Ascending aorta (tissue), 2 donors: Measurements from ENCODE around the gene CHST14. TPM values are rescaled to one million over a fixed set of nuclear protein-coding genes. Genes with fewer than 3 reads are reported as not detected.

Experiments
- DNase-seq, 2 donors: peaks; one replicate each; pipeline ENCODE4 v3.0.0-alpha.2; 2019; ENCODE audit warnings: low spot score in 2 of 2
- H3K27ac ChIP-seq, 2 donors: fragments of 200-600 bp; sonication (generic); one replicate each; pipeline ENCODE4 v1.5.1; 2016 to 2017; ENCODE audit warnings: mild to moderate bottlenecking in 1 of 2
- H3K27me3 ChIP-seq: fragments of 200-600 bp; sonication (generic); one replicate; pipeline ENCODE4 v1.5.1; 2017
- H3K36me3 ChIP-seq, 2 donors: fragments of 200-600 bp; sonication (generic); one replicate each; pipeline ENCODE4 v1.5.1; 2016
- H3K4me1 ChIP-seq, 2 donors: fragments of 200-600 bp; sonication (generic); one replicate each; pipeline ENCODE4 v1.5.1; 2016 to 2017; ENCODE audit warnings: mild to moderate bottlenecking in 1 of 2
- H3K4me3 ChIP-seq, 2 donors: fragments of 200-600 bp; sonication (generic); one replicate each; pipeline ENCODE4 v1.5.1; 2016 to 2017; ENCODE audit warnings: mild to moderate bottlenecking in 1 of 2
- H3K9me3 ChIP-seq, 2 donors: fragments of 200-600 bp; sonication (generic); one replicate each; pipeline ENCODE4 v1.5.1; 2016
- intact Hi-C: fragments of 100-400 bp; cut with DNase I; formaldehyde crosslinking; loops from one replicate; pipeline ENCODE4 v1.15.1; 2023
- total RNA-seq: library from RNA; depleted of rRNA; stranded (reverse); fragments of >200 nt; gene quantifications from one replicate; pipeline ENCODE4 v1.1.0, GENCODE V29; 2016
- TF ChIP-seq, protein P1 (sequence below), 3 experiments: fragments of 200-600 bp in 2 of 3; fragments of 450-650 bp in 1 of 3; sonication (generic) in 2 of 3; IDR thresholded peaks; one replicate each; pipeline ENCODE4 v1.5.1; 2016 to 2019; ENCODE audit warnings: antibody characterized with exemption in 3 of 3, mild to moderate bottlenecking in 1 of 3, moderate library complexity in 1 of 3

The CHST14 gene
- total RNA-seq, 1 donor from 2014 or later: 22.0 TPM

GRCh38 chr15:40443846-40444245 lies 26.9 kb upstream of the CHST14 start:
- intact Hi-C loops: loop anchor here (5.0 to 10.0 kb wide), 2 partner anchors 63 to 339 kb away; partner anchors contain the start of gene BMF
- TF ChIP-seq, protein P1, sequence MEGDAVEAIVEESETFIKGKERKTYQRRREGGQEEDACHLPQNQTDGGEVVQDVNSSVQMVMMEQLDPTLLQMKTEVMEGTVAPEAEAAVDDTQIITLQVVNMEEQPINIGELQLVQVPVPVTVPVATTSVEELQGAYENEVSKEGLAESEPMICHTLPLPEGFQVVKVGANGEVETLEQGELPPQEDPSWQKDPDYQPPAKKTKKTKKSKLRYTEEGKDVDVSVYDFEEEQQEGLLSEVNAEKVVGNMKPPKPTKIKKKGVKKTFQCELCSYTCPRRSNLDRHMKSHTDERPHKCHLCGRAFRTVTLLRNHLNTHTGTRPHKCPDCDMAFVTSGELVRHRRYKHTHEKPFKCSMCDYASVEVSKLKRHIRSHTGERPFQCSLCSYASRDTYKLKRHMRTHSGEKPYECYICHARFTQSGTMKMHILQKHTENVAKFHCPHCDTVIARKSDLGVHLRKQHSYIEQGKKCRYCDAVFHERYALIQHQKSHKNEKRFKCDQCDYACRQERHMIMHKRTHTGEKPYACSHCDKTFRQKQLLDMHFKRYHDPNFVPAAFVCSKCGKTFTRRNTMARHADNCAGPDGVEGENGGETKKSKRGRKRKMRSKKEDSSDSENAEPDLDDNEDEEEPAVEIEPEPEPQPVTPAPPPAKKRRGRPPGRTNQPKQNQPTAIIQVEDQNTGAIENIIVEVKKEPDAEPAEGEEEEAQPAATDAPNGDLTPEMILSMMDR (IDR thresholded peaks at IDR 0.05): no peak

DNA sequence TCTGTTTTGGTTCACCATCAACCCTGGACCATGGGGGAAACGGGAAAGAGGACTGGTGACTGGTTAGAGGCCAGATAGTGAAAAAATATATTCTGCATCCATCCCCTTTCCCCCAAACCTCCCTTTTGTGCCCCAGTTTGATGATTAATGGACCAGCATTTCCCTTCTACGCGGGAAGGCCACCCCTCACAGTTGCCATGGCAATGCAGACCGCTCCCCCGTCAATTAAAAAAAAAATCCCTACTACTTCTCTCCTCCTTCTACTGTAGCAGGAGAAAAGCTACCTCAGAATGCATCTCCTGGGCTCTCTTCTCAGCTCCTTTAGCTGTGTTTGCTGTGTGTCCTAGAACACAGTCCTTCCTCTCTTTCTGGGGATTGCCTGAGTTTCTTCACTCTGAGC lies 26.0 kb upstream of the CHST14 start:
- intact Hi-C loops: loop anchor here (5.0 to 10.0 kb wide), 2 partner anchors 63 to 340 kb away; partner anchors contain the start of gene BMF
- Histone ChIP-seq H3K36me3 (no peaks in the 10 kb centered on the region), H3K4me3 (no peak overlapping the region), H3K27me3 (no peaks in the 10 kb centered on the region), H3K9me3 (no peaks in the 10 kb centered on the region), H3K4me1 (peaks cover 0 to 19% of the 10 kb centered on the region in 2 donors), H3K27ac (no peak overlapping the region)
- TF ChIP-seq, protein P1 (IDR thresholded peaks at IDR 0.05): no peak
- no peak for DNase-seq

More at GRCh38 chr15:40443846-40444245, 26.9 kb upstream of the CHST14 start:
- Histone ChIP-seq H3K36me3 (no peaks in the 10 kb centered on the region), H3K27me3 (no peaks in the 10 kb centered on the region), H3K27ac (no peak overlapping the region), H3K9me3 (no peaks in the 10 kb centered on the region), H3K4me3 (no peak overlapping the region), H3K4me1 (peaks cover 0 to 22% of the 10 kb centered on the region in 2 donors)
- no peak for DNase-seq

DNA sequence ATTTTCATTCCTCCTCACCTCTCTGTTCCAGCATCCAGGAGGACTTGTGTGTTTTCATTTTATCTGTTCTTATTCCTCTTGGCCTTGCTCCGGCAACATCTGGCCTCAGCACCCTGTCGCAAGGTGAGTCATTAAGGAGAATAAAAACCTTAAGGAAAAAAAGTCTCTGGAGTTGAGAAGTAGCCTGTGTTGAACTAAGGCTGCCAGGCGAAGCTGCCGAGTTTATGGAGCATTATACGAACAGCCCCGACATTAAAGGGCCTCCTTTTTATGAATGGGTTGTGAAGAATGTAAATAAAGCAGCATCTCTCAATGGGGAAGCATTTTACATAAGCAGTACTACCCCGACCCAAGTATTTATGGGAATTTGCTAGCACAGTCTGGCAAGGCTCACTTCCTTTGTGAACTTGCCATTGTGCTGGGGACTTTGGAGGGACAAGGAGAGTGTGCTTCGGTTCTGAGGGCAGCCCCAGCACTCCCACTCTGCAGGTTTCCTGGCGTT lies 25.3 kb upstream of the CHST14 start:
- Histone ChIP-seq H3K27ac (no peak overlapping the region), H3K27me3 (no peaks in the 10 kb centered on the region), H3K9me3 (no peaks in the 10 kb centered on the region), H3K4me1 (peaks cover 0 to 17% of the 10 kb centered on the region in 2 donors), H3K36me3 (no peaks in the 10 kb centered on the region), H3K4me3 (no peak overlapping the region)
- intact Hi-C loops: loop anchor here (10.0 kb wide), 1 partner anchor 341 kb away; the partner anchor contains the start of gene BMF
- TF ChIP-seq, protein P1 (IDR thresholded peaks at IDR 0.05): no peak
- DNase-seq: no peak

- no peaks in the 10 kb centered on the region for H3K9me3 ChIP-seq
- H3K36me3 ChIP-seq: no peaks in the 10 kb centered on the region
- H3K27me3 ChIP-seq: no peaks in the 10 kb centered on the region
- TF ChIP-seq, protein P1 (IDR thresholded peaks at IDR 0.05): no peak
- intact Hi-C loops: loop anchor here (10.0 kb wide), 1 partner anchor 341 kb away; the partner anchor contains the start of gene BMF
- H3K4me1 ChIP-seq: peaks cover 0 to 17% of the 10 kb centered on the region in 2 donors
- no peak overlapping the region for H3K27ac ChIP-seq
- no peak for DNase-seq
- H3K4me3 ChIP-seq: no peak overlapping the region
Observed at GRCh38 chr15:40446144-40446543, 24.6 kb upstream of the CHST14 start.

DNA sequence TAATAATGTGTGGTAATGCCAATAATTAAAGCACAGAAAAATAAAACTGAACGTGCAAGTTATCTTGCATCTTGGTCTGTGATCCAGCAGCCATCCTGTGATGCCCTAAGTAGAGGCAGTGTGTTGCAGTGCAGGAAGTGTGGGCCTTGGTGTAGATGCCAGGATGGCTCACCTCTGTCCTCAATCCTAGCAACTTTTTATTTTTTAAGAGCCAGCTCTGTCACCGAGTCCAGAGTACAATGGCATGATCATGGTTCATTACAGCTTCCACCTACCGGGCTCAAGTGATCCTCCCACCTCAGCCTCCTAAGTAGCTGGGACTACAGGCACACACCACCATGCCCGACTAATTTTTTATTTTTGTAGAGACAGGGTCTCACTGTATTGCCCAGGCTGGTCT lies 22.4 kb upstream of the CHST14 start:
- H3K9me3 ChIP-seq: no peaks in the 10 kb centered on the region
- H3K27ac ChIP-seq: no peak overlapping the region
- no peak for DNase-seq
- H3K4me3 ChIP-seq: no peak overlapping the region
- H3K36me3 ChIP-seq: no peaks in the 10 kb centered on the region
- TF ChIP-seq, protein P1 (IDR thresholded peaks at IDR 0.05): no peak
- intact Hi-C loops: loop anchor here (10.0 kb wide), 1 partner anchor 344 kb away; the partner anchor contains the start of gene BMF
- H3K4me1 ChIP-seq: peaks cover 0 to 7% of the 10 kb centered on the region in 2 donors
- no peaks in the 10 kb centered on the region for H3K27me3 ChIP-seq
